HG03565 (cell line): Measurements from ENCODE around the gene STAM.

ENCODE experiments used
- ATAC-seq: cut with Tn5 transposase; IDR thresholded peaks from one replicate; pipeline ENCODE4 v1.9.1; 2021; ENCODE audit warnings: mild to moderate bottlenecking, moderate library complexity; ENCODE audit not compliant: unreplicated experiment

Gene STAM

GRCh38 chr10:17673471-17674061 is 29.6 kb downstream of the STAM start:
- no peak for ATAC-seq

GRCh38 chr10:17674566-17674965 is 30.6 kb downstream of the STAM start:
- ATAC-seq, result no peak

DNA sequence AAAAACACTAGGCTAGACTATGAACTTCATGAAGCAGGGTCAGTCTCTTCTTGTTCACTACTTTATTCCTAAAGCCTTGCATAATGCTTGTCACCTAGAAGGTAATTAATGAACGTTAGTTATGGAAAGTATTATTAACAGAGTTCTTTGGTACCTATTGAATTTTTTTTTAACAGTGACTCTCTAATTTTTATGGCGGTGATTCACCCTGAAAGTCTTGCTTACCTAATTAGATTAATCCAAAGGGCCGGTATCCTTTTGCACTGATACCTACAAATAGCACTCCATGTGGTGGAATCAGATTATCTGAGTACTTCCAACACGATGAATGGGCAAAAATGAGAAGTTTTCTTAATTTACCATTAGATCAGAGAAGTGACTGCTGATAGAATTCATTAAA is 31.7 kb downstream of the STAM start:
- no peak for ATAC-seq

DNA sequence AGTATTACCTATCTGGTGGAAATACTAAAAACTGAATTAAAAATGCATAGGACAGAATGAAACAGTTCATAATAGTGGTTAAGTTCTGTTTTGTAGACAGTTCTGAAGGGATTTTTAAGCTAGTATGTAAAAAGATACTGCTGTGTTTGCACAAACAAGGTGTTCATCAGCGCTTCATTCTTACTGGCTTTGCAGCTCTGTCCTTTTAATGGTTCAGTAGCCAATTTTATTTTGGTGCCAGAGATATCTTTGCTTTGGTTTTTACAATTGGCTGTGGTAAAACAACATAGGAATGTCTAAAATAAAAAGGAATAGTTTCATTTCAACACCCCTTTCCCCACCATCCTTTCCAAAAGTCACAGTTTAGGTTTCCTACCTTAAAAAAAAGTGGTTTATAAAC is 33.0 kb downstream of the STAM start:
- ATAC-seq, result no peak

DNA sequence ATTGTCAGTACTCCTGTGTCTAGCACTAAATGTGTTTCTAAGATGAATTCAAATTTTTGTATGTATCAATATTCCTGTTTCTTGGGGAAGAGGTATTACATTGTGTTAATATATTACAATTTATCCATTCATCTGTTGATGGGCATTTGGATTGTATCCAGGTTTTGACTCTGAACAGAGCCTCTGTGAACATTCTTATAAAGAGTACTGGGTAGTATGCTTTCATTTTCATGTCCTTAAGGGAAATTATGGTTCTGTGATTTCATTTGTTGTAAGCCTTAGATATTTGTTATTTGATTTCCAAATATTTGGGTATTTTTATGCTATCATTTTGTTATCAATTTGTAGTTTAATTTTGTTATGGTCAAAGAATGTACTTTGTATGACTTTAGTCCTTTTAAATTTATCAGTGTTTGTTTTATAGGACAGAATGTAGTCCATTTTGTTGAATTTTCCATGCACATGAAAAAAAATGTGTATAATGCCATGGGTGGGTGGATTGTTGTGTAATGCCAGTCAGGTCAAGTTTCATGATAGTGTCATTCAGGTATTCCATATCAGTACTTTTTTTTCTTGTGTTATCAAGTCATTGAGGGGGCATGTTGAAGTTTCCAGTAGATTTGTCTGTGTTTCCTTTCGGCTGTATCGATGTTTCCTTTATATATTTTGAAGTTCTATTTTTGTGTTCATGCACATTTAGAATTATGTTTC is 38.4 kb downstream of the STAM start:
- no peak for ATAC-seq

- no peak for ATAC-seq
Observed at GRCh38 chr10:17683541-17683940, 39.6 kb downstream of the STAM start.

- peak; percentile 46 for ATAC-seq
Observed at GRCh38 chr10:17684537-17684936, 40.6 kb downstream of the STAM start.

DNA sequence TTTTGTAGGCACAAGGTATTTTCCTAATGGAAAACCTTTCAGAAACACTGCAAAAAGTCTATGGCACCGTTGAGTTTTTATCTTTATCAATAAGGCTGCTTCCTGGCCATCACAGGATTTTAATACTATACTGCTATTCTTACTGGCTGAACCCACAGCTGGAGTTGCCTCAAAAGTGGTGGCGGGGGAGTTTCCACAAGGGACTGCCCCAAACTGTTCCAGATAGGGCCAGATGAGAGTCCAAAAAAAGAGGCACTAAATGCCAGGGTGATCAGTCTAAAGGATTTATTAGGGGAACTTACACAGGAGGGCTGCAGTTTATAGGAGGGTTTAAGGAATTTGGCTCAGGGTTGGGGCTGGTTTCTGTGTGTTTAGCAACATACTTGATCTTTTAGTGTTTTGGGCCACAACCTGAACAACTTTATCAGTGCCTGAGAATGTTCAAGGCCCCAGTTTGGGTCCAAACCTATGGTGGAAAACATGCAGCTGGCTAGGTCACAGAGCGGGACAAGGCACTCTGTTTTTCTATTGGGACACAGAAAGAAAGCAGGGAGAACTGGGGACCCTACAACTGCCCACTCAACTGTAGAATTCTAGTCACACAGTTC is 41.4 kb downstream of the STAM start:
- ATAC-seq, result peak; percentile 67

DNA sequence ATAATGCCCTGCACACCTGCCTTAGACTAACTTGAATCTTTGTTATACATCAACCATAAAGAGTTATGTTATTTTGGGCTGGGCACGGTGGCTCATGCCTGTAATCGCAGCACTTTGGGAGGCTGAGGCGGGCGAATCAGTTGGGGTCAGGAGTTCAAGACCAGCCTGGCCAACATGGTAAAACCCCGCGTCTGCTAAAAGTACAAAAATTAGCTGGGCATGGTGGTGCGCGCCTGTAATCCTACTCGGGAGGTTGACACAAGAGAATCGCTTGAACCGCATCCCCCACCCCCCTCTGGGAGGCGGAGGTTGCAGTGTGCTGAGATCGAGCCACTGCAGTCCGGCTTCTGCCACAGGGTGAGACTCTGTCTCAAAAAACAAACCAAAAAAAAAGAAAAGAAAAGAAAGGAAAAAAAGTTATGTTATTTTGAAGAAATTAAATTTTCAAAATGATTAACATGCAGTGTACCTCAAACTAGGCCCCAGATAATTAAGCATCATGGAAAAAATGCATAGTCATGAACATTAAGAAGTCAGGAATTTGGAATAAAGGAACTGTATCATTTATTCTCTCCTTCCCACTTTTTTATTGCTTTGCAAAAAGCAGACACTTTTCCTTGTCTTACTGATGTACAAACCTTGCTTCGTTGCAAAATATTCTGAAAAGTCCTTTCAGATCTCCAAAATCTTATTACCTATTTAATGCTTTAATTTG is 43.3 kb downstream of the STAM start:
- ATAC-seq, result no peak

- ATAC-seq, result no peak
Observed at GRCh38 chr10:17689137-17689536, 45.2 kb downstream of the STAM start.

GRCh38 chr10:17693009-17693408 is 49.1 kb downstream of the STAM start:
- no peak for ATAC-seq

DNA sequence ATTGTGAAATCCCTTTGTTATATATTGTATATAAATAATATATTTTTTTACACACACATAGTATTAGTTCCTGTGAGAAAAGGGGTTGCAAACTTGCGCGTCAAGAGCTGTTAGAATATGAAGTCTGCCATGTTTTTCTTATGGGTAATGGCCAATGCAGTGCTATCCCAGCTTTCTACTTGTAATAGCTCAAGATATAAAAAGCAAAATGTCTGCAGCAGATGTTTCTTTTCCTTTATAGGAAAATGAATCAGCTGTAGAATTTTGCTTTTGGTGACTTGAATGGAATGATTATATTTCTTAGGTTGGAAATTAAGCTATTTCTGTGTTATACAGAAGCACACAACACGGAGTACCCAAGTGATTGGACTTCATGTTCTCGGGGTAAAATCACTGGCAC is 54.7 kb downstream of the STAM start:
- ATAC-seq, result no peak

- no peak for ATAC-seq
Observed at GRCh38 chr10:17701301-17701700, 57.4 kb downstream of the STAM start.

- ATAC-seq, result no peak
Observed at GRCh38 chr10:17703706-17704105, 59.8 kb downstream of the STAM start.

DNA sequence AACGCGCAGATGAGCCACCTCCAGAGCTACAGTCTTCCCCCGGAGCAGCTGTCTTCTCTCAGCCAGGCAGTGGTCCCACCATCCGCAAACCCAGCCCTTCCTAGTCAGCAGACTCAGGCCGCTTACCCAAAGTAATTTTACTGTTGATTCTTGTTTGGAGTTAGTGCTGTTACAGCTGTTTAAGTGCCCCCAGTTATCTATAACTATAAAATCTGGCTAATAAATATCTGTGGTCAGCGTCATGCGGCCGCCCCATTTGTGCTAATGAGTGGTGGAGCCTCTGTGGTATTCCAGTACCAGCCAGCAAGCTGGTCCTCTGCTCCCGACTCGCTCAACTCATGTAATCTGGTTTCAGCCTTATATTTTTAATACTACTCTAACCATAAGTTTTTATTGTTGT is 64.9 kb downstream of the STAM start:
- no peak for ATAC-seq

- no peak for ATAC-seq
Observed at GRCh38 chr10:17709492-17709891, 65.5 kb downstream of the STAM start.

GRCh38 chr10:17710181-17710580 is 66.2 kb downstream of the STAM start:
- ATAC-seq, result no peak

DNA sequence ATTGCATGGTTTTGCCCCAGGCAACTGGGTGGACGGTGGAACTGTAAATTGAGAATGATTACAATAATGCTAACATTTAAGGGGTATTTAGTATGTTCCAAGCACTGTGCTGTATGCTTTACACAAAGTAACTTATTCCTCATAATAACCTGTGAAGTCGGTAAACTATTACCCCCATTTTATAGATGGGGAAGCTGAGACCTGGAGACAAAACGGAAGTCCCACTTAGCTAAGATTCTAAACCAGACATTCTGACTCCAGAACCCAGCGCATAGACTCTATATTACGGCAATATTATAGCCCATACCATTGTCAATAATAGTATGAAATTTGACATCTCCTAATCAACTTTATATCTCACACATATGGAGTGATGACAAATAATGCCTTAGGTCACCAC is 68.1 kb downstream of the STAM start:
- no peak for ATAC-seq

GRCh38 chr10:17712717-17713471 is 68.9 kb downstream of the STAM start:
- ATAC-seq, result no peak

GRCh38 chr10:17713758-17714157 is 69.8 kb downstream of the STAM start:
- no peak for ATAC-seq

DNA sequence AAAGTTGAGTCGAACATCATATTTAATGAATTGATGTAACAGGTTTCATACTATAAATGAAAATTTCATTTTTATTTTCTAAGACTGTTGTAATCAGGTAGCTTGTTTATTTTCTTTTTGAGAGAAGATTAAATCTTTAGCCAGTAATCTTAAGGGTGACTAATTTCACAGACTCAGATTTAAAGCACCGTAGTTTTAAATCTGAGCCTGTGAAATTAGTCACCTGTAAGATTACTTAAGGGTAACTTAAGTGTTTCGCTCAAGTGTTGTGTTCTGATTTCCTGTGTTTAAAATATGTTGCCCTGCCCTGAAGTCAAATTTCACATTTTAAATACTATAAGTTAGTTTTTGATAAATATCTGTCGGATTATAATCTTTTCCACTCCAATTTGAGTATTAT is 72.2 kb downstream of the STAM start:
- no peak for ATAC-seq
